Measurements from ENCODE around the gene NCF4. TPM values are rescaled to one million over a fixed set of nuclear protein-coding genes. Genes with fewer than 3 reads are reported as not detected.
A peak's percentile ranks its signal among the peaks of the same experiment; 100 is the strongest.

Gene NCF4
- total and polyA plus RNA-seq, 8 donors: 3.2 to 68.1 (median 3.7) TPM

DNA sequence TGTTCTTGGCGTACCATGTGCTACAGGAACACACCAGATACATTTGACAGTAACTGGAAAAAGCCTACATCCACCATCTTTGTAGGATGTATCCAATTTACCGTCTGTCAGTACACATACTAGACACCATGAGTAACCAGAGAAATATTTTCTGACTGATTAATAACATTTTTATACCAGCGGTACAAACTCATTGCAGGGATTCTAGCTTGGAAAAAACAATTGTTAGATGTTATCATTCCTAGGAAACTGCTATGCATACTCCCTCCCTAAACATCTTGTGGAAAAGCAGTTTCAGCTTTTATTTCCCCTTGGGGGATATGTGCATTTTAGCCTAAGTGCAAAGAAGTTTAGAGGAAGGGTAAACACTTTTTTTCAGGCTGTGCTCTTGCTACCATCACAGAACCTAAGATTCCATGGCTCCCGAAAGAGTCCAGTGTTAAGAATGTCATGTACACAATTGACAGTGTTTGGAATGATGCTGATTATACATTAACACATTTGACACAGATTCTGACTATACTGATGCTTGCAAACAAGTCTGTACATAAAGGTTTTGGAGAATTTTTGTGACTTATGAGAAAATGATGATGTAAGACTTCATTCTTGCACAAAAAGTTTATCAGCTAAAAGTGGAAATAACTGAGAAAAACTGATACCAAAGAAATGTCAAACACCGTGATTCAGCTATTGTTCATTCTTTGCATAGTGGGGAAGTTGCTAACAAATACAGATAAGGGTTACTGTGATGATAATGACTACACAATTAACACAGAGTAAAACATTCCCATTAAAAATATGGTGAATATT, 23.7 kb downstream of the NCF4 start:
- Histone ChIP-seq H3K27ac (peak overlapping the region in 1 of 2 donors; percentile 51), H3K27me3 (no peaks in the 10 kb centered on the region), H3K4me1 (peaks cover 0 to 17% of the 10 kb centered on the region in 2 donors), H3K36me3 (no peaks in the 10 kb centered on the region), H3K9me3 (peaks cover 0 to 18% of the 10 kb centered on the region in 2 donors), H3K4me3 (no peak overlapping the region)
- intact Hi-C loops (cut with DNase I): no loop called here
- ATAC-seq (no peak), DNase-seq (no peak)
- TF ChIP-seq, protein P1, sequence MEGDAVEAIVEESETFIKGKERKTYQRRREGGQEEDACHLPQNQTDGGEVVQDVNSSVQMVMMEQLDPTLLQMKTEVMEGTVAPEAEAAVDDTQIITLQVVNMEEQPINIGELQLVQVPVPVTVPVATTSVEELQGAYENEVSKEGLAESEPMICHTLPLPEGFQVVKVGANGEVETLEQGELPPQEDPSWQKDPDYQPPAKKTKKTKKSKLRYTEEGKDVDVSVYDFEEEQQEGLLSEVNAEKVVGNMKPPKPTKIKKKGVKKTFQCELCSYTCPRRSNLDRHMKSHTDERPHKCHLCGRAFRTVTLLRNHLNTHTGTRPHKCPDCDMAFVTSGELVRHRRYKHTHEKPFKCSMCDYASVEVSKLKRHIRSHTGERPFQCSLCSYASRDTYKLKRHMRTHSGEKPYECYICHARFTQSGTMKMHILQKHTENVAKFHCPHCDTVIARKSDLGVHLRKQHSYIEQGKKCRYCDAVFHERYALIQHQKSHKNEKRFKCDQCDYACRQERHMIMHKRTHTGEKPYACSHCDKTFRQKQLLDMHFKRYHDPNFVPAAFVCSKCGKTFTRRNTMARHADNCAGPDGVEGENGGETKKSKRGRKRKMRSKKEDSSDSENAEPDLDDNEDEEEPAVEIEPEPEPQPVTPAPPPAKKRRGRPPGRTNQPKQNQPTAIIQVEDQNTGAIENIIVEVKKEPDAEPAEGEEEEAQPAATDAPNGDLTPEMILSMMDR (IDR thresholded peaks at IDR 0.05): no peak

DNA sequence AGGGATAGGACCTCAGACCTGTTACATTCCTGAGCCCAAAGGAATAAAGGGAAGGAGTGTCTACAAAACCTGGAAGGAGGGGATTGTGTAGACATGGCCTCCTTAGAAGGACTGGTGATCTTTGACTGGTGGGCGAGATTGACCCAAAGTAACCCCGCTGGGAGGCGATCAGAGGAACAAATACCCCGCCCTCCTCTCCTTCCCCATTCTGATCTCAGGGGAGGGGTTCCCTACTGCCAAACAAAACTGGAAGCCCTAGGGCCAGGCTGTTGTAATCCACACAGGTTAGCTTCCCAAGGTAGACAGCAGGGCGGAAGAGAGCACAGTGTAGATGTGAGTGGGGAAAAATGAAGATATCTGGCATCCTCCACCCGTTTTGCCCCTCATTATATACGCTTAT, 24.7 kb downstream of the NCF4 start:
- DNase-seq: no peak
- intact Hi-C loops (cut with DNase I): no loop called here
- peak; percentile 50 for ATAC-seq

DNA sequence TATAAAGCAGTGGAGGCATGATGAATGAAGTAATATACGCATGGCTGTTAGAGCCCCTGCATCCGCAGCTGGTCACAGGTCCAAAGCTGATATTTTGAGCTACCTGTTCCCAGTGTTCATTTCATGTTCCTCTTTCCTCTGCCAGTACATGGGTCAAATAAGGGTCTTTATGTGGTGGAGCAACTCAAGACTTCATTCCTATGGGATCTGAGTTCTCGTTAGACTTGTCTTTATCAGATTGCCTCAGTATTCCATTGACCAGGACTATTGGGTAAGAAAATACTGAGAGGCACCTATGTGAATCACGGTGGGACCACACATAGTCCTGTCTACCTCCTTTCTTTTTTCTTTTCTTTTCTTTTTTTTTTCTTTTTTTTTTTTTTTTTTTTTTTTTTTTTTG, 25.2 kb downstream of the NCF4 start:
- TF ChIP-seq, protein P1 (IDR thresholded peaks at IDR 0.05): no peak
- no peak overlapping the region for H3K4me3 ChIP-seq
- peaks cover 0 to 17% of the 10 kb centered on the region in 2 donors for H3K4me1 ChIP-seq
- H3K9me3 ChIP-seq: peaks cover 0 to 16% of the 10 kb centered on the region in 2 donors
- intact Hi-C loops (cut with DNase I): no loop called here
- ATAC-seq: no peak
- no peak overlapping the region for H3K27ac ChIP-seq
- no peak for DNase-seq
- H3K36me3 ChIP-seq: no peaks in the 10 kb centered on the region
- no peaks in the 10 kb centered on the region for H3K27me3 ChIP-seq

More for the DNA sequence above, 24.7 kb downstream of the NCF4 start:
- peak overlapping the region in 1 of 2 donors; percentile 51 for H3K27ac ChIP-seq
- H3K4me3 ChIP-seq: no peak overlapping the region
- no peaks in the 10 kb centered on the region for H3K27me3 ChIP-seq
- H3K9me3 ChIP-seq: peaks cover 0 to 18% of the 10 kb centered on the region in 2 donors
- H3K36me3 ChIP-seq: no peaks in the 10 kb centered on the region
- TF ChIP-seq, protein P1 (IDR thresholded peaks at IDR 0.05): no peak
- H3K4me1 ChIP-seq: peaks cover 0 to 17% of the 10 kb centered on the region in 2 donors

DNA sequence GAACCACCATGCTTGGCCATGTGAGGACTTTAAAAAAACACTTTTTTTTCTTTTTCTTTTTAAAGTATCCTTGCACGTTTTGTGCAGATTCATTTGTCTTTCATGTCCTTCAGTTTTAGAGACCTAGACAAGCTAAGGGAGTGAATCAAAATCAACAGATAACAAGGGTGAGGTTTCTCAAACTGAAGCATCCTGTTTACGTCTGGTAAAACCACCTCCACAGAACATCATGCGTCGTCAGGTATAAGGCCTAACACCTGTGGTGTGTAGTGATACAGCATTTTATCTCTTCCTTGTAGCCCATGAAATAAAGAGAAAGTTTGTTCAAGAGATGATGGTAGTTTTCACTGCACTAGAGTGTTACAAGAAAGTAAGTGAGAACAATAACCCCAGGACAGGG, 26.4 kb downstream of the NCF4 start:
- Histone ChIP-seq H3K4me3 (no peak overlapping the region), H3K4me1 (peaks cover 0 to 17% of the 10 kb centered on the region in 2 donors), H3K27me3 (no peaks in the 10 kb centered on the region), H3K27ac (no peak overlapping the region), H3K36me3 (no peaks in the 10 kb centered on the region), H3K9me3 (peaks cover 0 to 4% of the 10 kb centered on the region in 2 donors)
- DNase-seq (no peak), ATAC-seq (no peak)
- intact Hi-C loops (cut with DNase I): no loop called here
- TF ChIP-seq, protein P1 (IDR thresholded peaks at IDR 0.05): no peak

DNA sequence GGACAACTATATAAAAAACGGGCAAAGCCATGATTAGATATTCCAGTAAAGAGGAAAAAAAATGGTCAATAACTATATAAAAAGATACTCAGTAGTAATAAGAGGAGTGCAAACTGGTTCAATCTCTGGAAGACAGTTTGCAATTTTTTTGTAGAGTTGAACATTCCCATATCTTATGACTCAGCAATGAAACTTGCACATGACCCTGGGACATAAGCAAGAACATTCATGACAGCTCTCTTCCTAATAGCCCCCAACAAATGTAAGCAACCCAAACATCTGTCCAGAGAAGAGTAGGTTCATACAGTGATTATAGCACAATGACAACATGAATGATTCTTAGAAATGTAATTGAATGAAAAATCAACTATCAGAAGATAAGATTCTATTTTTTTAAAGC, 30.8 kb downstream of the NCF4 start:
- Histone ChIP-seq H3K4me3 (no peak overlapping the region), H3K27ac (no peak overlapping the region), H3K9me3 (no peaks in the 10 kb centered on the region), H3K36me3 (no peaks in the 10 kb centered on the region), H3K27me3 (no peaks in the 10 kb centered on the region), H3K4me1 (no peaks in the 10 kb centered on the region)
- intact Hi-C loops (cut with DNase I): no loop called here
- TF ChIP-seq, protein P1 (IDR thresholded peaks at IDR 0.05): no peak
- ATAC-seq (no peak), DNase-seq (no peak)
